Stomach (tissue), 4 donors: Measurements from ENCODE around the gene FBXO10.

Source experiments
- CTCF ChIP-seq, 7 experiments: fragments of 450-650 bp in 4 of 7; fragments of 200-600 bp in 3 of 7; sonication (generic) in 3 of 7; IDR thresholded peaks; one replicate each; pipeline ENCODE4 v1.5.1; 2016 to 2019; ENCODE audit warnings: antibody characterized with exemption in 7 of 7, control low read depth in 2 of 7, mild to moderate bottlenecking in 1 of 7
- EP300 ChIP-seq: sonication (generic); formaldehyde crosslinking; IDR thresholded peaks from one replicate; pipeline ENCODE4 v1.6.1; 2017; ENCODE audit warnings: antibody characterized with exemption
- POLR2AphosphoS5 ChIP-seq, 3 donors: sonication (generic); formaldehyde crosslinking; IDR thresholded peaks; one replicate each; pipeline ENCODE4 v1.6.1; 2016; ENCODE audit warnings: antibody characterized with exemption in 3 of 3

DNA sequence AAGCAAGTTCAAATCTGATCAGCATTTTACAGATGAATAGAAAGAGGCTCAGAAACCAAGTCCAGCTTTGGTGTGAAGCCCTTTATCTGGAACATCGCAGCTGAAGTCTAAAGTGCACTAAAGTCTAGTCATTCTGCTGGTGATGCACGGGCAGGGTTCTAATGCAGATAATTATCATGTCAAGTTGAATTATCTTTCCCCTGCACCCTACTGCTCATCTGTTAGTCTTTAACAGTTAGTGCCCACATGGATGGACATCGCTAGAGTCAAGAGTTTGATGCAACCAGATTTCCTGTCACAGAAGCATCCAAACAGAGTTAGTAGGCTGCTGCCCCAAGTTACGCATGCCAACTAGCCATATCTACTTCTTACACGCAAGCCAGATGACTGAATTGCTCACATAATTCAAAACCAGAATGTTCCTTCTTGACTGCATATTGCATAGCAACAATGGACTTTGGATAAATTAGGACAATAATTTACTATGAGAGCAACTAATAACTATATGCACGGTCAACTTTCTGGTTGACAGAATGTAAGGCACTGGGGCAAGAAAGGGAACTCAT is 17.8 kb upstream of the FBXO10 start:
- TF ChIP-seq CTCF (IDR thresholded peaks at IDR 0.05) (no peak), EP300 (no peak), POLR2AphosphoS5 (IDR thresholded peaks at IDR 0.05) (no peak)
